NB4 (cell line): ENCODE results near the gene TOP3B.
A peak's percentile ranks its signal among the peaks of the same experiment; 100 is the strongest.

ENCODE experiments used
- DNase-seq: peaks from one replicate; pipeline ENCODE4 v3.0.0; 2010; ENCODE audit warnings: low read depth
- H3K4me3 ChIP-seq: one replicate; pipeline ENCODE4 v1.5.1; 2011; ENCODE audit warnings: mild to moderate bottlenecking, low read depth, low read length, moderate library complexity
- MYC ChIP-seq: IDR thresholded peaks from 2 replicates; pipeline ENCODE4 v1.6.1; 2011; ENCODE audit warnings: low read depth, low read length
- POLR2A ChIP-seq: IDR thresholded peaks from 2 replicates; pipeline ENCODE4 v1.6.1; 2011; ENCODE audit warnings: mild to moderate bottlenecking; ENCODE audit not compliant: insufficient read length; ENCODE audit errors: extremely low read depth
- TF ChIP-seq, protein P1 (sequence below): IDR thresholded peaks from 2 replicates; pipeline ENCODE4 v1.6.1; 2011; ENCODE audit warnings: low read depth, low read length
- TF ChIP-seq, protein P2 (sequence below): IDR thresholded peaks from one replicate; pipeline ENCODE4 v1.5.1; 2012; ENCODE audit warnings: low read depth, low read length

The TOP3B gene

DNA sequence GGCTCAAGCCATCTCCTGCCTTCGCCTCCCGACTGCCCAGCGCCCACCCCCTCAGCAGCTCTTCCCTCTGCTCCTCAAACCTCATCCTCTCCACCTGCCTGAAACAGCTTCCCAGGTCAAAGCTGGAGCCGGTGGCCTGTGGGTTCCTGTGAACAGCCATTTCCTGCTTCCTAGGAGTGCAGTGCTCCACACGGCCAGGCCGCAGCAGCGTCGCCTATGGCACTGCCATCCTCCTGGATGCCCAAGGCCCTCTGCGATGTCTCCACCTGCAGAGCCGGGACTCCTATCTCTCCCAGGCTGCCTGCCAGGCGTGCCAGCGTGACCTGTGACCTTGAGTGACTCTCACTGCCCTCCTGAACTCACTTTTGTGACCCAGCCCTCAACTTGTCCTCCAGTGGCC is 54.5 kb downstream of the TOP3B start:
- TF ChIP-seq, protein P1, sequence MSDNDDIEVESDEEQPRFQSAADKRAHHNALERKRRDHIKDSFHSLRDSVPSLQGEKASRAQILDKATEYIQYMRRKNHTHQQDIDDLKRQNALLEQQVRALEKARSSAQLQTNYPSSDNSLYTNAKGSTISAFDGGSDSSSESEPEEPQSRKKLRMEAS = no peak
- TF ChIP-seq MYC = no peak
- TF ChIP-seq, protein P2, sequence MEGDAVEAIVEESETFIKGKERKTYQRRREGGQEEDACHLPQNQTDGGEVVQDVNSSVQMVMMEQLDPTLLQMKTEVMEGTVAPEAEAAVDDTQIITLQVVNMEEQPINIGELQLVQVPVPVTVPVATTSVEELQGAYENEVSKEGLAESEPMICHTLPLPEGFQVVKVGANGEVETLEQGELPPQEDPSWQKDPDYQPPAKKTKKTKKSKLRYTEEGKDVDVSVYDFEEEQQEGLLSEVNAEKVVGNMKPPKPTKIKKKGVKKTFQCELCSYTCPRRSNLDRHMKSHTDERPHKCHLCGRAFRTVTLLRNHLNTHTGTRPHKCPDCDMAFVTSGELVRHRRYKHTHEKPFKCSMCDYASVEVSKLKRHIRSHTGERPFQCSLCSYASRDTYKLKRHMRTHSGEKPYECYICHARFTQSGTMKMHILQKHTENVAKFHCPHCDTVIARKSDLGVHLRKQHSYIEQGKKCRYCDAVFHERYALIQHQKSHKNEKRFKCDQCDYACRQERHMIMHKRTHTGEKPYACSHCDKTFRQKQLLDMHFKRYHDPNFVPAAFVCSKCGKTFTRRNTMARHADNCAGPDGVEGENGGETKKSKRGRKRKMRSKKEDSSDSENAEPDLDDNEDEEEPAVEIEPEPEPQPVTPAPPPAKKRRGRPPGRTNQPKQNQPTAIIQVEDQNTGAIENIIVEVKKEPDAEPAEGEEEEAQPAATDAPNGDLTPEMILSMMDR = no peak
- no peak for TF ChIP-seq POLR2A
- H3K4me3 ChIP-seq = no peak overlapping the region
- DNase-seq = no peak

DNA sequence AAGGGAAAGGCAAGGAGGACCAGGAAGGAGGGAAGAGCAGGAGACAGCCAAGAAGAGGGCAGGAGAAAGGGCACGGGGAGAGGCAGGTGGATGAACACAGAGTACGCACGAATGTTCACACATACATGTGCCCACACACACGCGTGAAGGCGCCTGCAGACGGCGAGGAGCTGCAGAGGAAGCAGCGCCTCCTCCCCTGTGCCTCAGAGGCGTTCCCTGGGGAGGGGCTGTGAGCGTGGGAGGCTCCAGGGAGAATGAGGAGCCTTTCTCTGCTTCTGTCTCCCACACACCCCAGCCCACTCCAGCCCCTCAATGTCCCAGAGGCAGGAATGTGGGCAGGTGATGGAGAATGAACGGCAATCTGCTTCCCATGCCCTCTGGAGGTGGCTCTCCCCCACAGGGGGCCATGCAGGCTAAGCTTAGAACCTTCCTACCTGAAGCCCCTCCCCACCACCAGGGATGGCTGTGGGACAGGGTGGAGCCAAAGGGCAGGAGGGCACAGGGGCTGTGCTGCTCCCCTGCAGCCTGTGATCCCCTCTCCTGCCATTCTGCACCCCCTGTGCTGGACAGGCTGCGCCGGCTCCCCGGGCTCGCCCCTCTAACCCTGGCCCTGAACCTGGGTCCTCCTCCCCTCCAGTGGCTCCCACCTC is 55.3 kb downstream of the TOP3B start:
- peak; percentile 69 for DNase-seq
- TF ChIP-seq, protein P2 = no peak
- no peak for TF ChIP-seq POLR2A
- no peak for TF ChIP-seq MYC
- TF ChIP-seq, protein P1 = no peak
- no peak overlapping the region for H3K4me3 ChIP-seq

DNA sequence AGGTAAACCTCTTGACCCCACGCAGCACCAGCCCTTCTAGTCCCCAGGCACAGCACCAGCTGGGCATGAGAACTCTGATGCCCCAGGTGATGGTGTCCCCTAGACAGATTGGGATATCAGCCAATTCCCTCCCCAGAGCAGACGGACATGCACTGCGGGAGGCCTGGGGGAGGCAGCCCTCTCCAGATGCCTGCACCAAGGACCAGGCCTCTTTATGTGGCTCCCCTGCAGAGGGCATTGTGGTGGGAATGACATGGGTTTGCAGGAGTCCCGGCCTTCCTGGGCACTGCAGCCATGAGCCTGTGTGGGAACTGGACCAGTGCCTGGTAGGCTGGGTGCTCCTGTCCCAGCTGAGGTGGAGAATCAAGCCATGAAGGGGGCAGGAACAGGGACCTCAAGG is 55.9 kb downstream of the TOP3B start:
- no peak for DNase-seq
- H3K4me3 ChIP-seq = no peak overlapping the region
- TF ChIP-seq, protein P2 = no peak
- TF ChIP-seq POLR2A = no peak
- TF ChIP-seq MYC = no peak
- TF ChIP-seq, protein P1 = no peak

DNA sequence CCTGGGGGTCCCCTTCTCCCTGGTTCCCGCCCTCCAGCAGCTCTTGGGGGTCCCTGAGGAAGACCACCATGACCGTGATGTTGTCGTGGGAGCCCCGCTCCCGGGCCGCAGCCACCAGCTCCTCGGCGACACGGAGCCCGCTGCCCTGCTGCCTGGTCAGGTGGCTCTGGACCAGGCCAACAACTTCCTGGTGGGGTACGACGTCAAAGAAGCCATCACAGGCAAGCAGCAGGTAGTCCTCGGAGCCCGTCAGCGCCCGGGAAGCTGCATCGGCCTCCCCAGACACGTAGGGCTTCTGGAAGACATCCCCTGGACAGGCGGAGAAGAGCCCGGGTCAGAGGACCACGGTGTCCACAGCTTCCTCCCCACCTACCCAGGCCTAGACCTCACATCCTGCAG is 59.4 kb downstream of the TOP3B start:
- TF ChIP-seq POLR2A = no peak
- TF ChIP-seq, protein P2 = no peak
- no peak for TF ChIP-seq MYC
- TF ChIP-seq, protein P1 = no peak
- H3K4me3 ChIP-seq = no peak overlapping the region
- no peak for DNase-seq

DNA sequence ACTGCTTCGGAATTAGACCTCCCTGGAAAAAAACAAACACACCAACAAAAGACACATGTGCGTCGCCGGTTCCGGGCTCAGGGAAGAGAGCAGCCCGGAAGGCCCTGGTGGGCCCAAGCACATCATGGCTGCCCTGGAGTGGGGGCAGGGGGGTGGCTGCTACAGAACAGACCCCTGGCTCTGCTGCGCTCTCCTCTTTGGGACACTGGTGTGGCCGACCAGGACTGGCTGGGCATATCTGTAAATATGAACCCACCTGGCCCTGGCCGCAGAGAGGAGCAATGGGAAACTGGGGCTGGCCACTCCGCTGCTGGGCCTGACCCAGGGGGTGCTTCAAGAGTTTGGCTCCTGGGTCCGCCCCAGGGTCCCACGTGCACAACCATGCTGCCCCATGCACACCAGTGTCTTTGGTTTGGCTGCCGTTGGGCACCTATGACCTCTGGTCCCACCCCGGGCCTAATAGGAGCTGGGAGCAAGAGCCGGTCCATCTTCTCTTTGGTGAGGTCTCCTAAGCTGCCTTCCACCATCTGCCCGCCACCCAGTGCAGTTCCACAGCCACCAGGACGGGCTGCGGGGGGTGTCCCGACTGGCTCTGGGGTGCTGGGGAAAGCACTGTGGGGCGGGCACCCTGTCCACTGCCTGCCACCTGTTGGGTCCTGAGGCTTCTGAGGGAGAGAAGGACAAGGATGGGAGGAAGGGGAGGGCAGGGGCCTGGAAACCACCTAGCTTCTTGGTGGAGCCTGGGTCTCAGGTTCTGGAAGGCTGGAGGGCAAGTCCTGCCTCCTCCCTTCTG is 60.0 kb downstream of the TOP3B start:
- no peak for DNase-seq
- no peak overlapping the region for H3K4me3 ChIP-seq
- TF ChIP-seq, protein P2 = no peak
- TF ChIP-seq MYC (no peak), POLR2A (no peak)
- TF ChIP-seq, protein P1 = no peak
